Effector CD4-positive, alpha-beta T cell (primary cell): ENCODE data around the gene TPM1.

Experiments
- DNase-seq: peaks from one replicate; pipeline ENCODE4 v3.0.0-alpha.2; 2020

TPM1 gene

GRCh38 chr15:63043335-63044076 lies 959 bp downstream of the TPM1 start:
- no peak for DNase-seq

GRCh38 chr15:63044077-63044644 lies 1.6 kb downstream of the TPM1 start:
- no peak for DNase-seq

DNA sequence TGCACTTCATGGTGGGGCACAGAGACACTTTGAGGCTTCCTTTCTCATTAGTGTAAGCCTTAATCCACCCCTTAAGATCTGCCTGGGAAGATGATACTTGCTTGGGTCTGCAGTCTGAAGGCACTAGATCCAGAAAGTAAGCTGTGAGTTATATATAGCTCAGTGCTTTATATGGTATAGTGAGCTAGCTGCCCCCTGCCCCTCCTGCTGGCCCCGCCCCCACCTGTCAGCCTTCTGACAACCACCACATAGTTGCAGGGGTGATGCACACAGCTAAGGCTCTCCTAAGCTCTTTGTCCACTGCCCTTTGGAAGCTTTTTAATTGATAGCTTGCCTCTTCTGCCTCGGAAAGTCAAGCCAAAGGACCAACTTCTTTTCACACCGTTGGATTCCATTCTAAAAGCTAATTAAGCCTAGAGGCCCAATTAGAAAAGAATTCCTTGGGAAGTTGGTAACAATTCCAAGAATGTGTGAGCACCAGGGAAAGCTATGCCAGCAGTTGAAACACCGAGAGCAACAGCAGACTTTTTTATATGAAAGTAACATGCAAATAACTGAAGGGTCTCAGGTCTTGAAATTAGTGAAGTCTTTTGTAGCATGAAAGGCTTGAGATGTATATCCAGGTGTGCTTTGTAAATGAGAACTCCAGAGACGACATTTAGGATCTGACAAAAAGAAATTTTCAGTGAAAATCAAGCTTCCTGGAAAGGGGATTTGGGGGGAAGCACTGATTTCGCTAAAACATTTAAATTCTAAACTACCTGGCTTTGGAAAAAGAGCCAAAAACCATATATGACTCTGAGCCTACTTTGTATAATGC lies 2.3 kb downstream of the TPM1 start:
- no peak for DNase-seq

GRCh38 chr15:63045465-63045840 lies 2.9 kb downstream of the TPM1 start:
- DNase-seq, result no peak

DNA sequence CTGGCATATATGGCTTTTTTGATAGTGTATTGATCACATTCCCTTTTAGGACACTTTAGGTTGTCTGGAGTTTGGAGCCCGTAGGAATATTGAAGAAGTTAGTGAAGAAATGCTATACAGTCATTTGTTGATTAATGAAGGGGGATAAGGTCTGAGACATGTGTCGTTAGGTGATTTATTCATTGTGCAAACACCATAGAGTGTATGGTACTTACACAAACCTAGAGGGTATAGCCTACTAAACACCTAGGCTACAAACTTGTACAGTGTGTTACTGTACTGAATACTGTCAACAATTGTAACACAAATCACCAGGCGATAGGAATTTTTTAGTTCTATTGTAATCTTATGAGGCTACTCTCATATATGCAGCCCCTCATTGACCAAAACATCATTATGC lies 3.3 kb downstream of the TPM1 start:
- no peak for DNase-seq

- DNase-seq, result no peak
Measured at GRCh38 chr15:63046917-63047760, 4.6 kb downstream of the TPM1 start.

DNA sequence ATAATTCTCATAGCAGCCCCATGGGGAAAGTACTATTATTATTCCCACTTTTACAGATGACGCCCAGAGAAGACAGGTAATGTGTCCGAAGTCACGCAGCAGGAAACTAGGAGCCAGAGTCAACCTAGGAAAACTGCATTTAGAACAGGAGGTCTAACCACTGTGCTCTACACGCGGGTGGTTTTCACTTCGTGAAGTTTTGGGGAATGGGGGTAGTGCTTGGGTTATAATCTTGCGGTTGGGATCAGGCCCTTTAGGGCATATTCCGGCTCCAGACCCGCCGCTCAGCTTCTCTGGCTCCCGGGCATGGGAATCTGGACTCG lies 5.2 kb downstream of the TPM1 start:
- no peak for DNase-seq

DNA sequence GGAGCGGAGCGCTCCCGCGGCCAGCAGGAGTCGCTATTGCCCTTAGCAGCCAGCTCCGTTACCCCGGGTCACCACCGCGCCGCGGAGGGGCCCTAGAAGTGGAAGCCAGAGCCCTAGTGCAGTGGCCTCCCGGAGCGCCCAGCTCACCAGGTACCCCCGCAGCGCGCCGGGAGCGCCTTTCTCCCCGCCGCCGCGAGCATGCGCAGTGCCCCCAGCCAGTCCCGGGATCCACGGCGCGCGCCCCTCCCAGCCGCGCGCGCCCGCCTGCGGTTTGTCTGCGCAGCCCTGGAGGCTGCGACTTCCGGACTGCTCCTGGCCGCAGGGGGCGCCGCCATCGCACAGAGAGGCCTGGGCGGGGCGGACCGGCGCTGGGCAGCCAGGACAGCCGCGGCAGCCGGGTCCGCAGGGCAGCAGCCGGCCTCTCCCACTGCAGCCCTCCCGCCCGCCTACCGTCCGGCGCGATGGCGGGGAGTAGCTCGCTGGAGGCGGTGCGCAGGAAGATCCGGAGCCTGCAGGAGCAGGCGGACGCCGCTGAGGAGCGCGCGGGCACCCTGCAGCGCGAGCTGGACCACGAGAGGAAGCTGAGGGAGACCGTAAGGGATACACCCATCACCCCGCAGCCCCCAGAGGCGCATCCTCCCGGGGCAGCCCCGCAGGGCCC lies 5.7 kb downstream of the TPM1 start:
- peak; percentile 82 for DNase-seq

- DNase-seq, result no peak
Measured at GRCh38 chr15:63048776-63049665, 6.5 kb downstream of the TPM1 start.

DNA sequence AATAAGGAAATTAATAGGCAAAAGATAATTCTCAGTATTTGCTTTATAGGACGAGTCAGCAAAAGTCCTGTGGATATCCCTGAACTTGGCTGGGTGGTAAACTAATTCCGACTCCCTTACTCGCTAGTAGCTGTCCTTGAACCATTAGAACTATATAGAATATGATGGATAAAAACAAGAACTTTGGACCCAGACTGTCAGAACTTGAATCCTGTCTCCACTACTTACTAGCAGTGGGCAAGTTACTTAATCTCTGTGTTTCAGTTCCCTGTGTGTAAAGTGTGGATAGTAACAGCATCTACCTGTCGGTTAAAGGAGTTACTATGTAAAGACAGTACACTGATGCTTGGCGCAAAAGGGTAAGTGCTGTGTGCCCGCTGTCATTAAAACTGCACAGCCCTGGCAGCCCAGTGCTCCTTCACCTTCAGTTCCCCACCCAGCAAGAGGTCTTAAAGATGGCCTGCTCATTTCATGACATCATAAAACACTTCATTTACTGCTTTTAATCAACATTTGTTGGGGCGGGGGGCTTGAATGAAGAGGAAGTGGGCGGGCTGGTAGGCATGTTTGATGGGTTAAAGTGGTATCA lies 7.3 kb downstream of the TPM1 start:
- DNase-seq, result no peak

DNA sequence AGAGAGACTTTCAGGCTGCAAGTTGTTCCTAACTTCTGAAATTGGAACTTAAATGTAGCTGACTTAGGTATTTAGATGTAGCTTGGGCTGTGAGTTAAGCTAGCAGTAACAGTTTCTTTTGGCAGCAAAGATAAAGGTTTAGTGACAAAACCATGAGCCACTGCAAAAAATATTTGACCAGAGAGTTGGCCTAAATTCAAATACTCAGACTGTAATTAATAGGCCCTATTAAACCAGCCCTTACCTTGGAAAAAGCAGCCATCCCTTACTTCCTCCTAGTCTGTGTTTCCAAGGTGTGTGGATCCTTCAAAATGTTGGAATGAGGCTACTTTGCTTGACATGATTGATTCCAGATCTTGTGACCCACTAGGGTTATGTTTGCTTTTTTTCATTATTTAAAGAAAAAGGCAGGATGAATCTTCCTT lies 8.2 kb downstream of the TPM1 start:
- DNase-seq, result no peak

- no peak for DNase-seq
Measured at GRCh38 chr15:63051156-63052066, 8.9 kb downstream of the TPM1 start.

DNA sequence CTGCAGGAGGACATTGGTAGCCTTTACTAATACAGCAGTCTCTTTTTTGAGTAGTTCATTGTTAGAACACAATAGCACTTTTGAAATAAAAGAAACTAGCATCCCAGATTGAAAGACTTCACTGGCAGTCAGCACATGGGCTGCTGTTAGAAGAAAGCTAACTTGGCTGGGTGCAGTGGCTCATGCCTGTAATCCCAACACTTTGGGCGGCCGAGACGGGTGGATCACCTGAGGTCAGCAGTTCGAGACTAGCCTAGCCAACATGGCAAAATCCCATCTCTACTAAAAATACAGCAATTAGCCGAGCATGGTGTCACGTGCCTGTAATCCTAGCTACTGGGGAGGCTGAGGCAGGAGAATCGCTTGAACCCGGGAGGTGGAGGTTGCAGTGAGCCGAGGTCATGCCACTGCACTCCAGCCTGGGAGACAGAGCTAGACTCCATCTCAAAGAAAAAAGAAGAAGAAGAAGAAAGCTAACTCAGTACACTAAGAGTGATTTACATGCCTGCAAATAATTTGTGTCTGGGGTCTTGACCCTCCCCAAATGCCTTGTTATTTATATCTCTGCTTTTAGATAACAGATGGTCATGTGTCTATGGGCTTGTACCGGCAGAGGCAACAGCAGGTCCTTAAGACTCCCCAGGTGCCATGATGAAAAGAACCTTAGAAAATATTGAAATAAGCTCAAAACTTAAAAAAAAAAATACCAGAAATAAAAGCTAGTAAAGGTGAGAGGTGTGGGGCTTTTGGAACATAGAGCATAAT lies 9.7 kb downstream of the TPM1 start:
- no peak for DNase-seq

GRCh38 chr15:63052961-63053698 lies 10.6 kb downstream of the TPM1 start:
- DNase-seq, result no peak

GRCh38 chr15:63054281-63054683 lies 11.7 kb downstream of the TPM1 start:
- no peak for DNase-seq

- no peak for DNase-seq
Measured at GRCh38 chr15:63054985-63055384, 12.4 kb downstream of the TPM1 start.

DNA sequence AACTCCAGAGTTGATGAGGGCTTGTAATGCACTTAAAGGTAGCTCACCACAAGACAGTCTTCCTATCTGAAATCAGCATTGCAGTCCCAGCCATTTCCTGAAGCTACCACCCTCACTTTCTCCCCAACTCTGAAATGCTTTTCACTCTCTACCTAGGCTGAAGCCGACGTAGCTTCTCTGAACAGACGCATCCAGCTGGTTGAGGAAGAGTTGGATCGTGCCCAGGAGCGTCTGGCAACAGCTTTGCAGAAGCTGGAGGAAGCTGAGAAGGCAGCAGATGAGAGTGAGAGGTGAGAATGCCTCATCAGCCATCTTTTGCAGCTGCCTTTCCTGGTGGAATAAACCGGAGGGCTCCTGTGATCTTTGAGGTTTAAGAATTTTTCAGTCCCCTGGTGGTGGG lies 14.3 kb downstream of the TPM1 start:
- no peak for DNase-seq
